Purkinje cell (primary cell): ENCODE measurements around the gene NTN5. TPM values are rescaled to one million over a fixed set of nuclear protein-coding genes. Genes with fewer than 3 reads are reported as not detected.

Source experiments
- polyA plus RNA-seq: library from polyadenylated mRNA; unstranded; fragments of >200 nt; fragmentation: Nextera tagmentation; gene quantifications from 2 replicates; pipeline ENCODE4 v1.2.1, GENCODE V29; 2014

NTN5 gene, protein sequence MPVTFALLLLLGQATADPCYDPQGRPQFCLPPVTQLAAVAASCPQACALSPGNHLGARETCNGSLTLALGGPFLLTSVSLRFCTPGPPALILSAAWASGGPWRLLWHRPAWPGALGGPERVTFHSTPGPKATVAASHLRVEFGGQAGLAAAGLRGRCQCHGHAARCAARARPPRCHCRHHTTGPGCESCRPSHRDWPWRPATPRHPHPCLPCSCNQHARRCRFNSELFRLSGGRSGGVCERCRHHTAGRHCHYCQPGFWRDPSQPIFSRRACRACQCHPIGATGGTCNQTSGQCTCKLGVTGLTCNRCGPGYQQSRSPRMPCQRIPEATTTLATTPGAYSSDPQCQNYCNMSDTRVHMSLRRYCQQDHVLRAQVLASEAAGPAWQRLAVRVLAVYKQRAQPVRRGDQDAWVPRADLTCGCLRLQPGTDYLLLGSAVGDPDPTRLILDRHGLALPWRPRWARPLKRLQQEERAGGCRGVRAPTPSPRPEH
- 0.16 TPM in 1 of 2 replicates, not detected in the other for polyA plus RNA-seq

DNA sequence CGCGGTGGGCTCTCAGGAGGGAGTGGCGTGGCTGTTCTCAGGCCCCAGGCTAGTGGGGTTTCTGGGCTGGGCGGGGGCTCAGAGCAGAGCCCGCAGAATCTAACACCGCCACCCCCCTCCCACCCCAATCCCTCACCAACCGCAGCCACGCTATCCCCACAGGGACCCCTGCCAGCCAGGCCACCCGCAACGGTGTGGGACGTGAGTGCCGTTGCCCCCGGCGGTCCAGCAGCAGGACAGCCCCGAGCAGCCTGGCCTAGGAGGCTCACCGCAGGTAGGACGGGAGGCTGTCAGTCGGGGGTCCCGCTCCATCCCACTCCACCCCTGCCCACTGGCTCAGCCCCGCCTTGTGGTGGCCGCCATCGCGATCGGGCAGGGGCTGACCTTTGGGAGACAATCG, at the start of gene NTN5:
Gene NTN5 (minus strand): TSS at position 24 of the 400 bp plus-strand sequence. CDS start 2,031 bp downstream, outside the sequence.

DNA sequence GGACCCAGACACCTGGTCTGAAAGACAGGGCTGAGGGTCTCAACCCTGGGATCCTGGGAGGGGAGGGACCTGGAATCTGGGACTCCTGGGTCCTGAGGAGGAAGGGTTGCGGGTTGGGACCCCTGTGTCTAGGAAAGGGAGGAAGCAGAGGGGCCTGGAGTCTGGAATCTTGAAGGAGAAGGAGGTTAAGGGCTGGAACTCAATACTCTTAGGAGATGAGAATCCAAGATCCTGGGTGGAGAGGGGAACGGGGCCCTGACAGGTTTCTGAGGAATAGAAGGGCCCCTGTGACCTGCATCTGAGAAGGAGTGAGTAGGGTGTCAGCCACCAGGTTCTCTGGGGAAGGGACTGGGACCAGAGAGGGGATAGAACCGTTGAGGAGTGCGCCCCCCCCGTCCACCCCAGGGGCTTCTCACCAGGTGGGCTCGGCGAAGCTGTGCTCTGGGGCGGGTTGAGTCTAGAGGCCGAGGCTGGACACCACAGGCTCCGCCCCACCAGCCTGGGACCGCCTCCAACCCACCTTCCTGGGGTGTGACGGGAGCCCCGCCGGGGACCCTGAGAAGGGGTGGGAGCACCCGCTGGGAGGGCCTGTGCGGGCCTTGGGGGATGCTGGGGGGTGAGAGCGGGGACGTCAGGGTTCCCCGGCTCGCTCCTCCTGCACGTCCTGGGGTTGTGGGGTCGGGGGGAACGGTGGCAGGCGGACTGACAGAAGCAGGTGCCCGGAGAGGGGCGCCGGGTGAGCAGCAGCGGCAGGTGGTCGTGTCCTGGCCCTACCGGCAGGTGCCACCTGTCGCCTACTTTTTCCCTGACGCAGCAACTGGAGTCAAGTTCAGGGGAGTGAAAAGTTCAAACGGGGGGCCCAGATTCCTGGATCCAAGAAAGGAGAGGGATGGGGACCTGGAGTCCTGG, 46.7 kb upstream of the NTN5 start, which contains the start of gene MAMSTR:
Gene MAMSTR (minus strand): TSS at position 463 of the 909 bp plus-strand sequence. CDS start 694 bp downstream, outside the sequence.

DNA sequence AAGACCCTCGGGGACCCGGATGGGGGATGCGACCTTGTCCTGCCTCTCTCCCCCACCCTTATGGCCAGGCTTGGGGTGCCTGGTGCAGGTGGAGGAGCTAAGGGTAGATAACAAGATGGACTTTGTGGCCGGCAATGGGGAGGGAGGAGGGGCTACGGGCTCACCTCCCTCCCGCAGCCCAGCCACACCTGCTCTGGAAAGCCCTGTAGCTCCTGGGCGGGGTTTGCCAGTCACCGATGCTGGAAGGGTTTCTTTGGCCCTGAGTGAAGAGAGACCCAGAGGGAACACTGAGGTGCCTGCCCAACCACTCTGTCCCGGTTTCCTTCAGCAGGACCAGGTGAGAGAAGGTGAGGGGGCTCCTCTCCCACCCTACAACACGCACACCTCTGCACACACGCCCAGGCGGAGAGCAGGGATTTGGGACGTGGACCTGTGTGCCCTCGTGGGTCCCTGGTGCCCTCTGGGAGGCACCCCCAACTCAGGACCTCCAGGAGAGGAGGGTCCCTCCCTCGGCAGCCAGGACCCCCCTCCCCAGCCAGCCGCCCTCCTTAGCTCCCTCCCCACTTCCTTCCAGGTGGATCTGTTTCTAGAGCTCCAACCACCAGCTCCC, 23.0 kb upstream of the NTN5 start, which contains the start of gene FUT2:
Gene FUT2 (plus strand): TSS at position 229 of the 610 bp plus-strand sequence. CDS start 6,986 bp downstream, outside the sequence.

DNA sequence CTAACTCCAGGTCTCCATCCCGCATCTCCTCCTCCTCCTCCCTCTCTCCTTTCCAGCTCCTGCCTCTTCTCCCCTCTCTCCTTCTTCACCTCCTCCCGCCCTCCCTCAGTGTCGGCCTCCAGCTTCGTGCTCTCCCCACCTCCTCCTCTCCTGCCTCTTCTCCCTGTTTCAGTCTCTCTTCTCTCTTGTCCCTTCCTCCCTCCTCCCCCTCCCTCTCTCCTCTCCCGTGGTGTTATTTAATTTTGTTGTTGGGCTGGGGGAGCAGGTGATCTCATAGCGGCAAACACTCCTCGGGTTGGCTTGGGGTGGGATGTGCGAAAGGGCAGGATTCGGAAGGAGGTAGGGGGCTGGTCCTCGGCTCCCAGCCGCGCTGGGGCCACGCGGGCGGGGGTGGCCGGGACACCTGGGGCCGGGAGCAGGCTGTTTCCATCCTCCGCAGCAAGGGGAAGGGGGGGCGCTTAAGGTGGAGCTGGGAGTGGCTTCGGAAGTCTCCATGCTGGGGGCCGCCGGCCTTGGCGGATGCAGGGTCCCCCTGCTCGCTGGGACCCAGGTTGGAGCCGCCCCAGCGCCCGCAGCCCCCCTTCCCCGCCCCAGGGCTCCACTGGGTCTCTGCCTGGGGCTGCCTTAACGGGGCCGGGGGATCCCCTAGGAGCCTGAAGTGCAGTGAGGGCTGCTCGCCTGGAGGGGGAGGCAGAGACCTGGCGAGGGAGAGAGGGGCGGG, 26.7 kb downstream of the NTN5 start, which contains the start of gene CA11:
Gene CA11 (minus strand): TSS at position 187 of the 721 bp plus-strand sequence. CDS start 555 bp downstream, outside the sequence.

DNA sequence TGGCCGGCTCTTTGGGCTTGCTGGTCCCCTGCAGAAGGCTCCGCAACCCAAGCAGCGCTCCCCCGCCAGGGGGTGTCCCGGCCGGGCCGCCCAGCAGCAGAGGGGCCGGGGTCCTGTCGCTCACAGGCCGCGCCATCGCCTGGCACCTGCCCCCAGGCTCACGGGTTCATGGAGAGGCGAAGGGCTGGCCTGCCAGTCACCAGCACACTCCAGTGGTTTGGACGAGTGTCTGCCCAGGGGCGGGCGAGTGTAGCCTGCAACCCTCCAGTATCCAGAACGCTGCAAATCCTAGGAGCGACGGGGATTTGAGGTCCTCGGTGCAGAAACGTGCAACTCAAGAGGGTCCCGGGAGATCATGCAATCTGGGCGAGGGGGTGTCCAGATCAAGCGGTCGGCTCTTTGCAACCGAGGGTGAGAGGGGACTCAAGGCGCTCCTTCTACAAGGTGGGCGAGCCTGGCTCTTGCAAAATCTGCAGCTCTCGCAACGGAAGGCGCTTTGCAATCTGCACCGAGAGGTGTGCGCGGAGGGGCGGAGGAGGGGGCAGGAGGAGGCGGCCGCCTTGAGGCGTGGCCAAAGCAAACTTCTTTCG, 35.9 kb downstream of the NTN5 start, which contains the start of gene DBP:
Gene DBP (minus strand): TSS at position 521 of the 590 bp plus-strand sequence. CDS start 385 bp downstream, at position 136.

DNA sequence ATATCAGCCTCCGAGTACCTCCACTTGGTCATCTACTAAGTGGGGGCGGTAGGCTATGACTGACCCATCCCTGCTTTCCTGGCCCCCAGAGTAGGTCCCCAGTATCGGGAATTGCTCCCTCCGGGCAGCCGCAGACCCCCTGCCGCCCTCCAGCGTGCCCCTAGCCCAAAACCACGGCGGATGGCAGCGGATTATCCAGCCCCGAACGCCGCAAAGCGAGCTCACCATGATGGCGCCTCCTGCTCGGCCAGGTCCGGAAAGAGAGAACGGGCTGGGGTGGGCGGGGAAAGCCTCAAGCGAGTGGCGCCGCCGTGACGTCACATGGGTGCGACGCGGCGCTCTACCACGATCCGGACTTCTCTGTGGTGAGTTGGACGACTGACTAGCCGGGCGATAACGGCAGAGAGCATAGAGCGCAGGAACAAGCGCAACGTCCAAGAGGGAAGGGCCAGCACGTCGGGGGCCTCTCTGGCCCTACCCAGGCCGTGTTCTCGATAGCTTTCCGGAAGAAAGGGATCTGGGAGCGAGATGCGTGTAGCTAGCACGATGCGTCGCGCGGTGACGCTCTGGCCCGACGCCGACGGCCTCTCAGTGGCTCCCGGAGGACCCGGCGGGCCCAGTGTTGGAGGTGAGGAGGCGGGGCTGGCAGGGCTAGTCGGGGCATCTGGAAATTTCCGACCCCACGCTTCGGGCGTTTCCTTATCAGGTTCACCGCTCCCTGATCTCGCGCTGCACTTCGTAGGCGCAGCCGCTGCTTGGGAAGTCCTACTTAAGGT, 53.7 kb downstream of the NTN5 start, which contains the start of the genes RPL18 and SPHK2:
Gene RPL18 (minus strand): TSS at position 263 of the 776 bp plus-strand sequence. CDS start 35 bp downstream, at position 228.
Gene SPHK2 (plus strand): TSS at position 591 of the 776 bp plus-strand sequence. CDS start 1,009 bp downstream, outside the sequence.

DNA sequence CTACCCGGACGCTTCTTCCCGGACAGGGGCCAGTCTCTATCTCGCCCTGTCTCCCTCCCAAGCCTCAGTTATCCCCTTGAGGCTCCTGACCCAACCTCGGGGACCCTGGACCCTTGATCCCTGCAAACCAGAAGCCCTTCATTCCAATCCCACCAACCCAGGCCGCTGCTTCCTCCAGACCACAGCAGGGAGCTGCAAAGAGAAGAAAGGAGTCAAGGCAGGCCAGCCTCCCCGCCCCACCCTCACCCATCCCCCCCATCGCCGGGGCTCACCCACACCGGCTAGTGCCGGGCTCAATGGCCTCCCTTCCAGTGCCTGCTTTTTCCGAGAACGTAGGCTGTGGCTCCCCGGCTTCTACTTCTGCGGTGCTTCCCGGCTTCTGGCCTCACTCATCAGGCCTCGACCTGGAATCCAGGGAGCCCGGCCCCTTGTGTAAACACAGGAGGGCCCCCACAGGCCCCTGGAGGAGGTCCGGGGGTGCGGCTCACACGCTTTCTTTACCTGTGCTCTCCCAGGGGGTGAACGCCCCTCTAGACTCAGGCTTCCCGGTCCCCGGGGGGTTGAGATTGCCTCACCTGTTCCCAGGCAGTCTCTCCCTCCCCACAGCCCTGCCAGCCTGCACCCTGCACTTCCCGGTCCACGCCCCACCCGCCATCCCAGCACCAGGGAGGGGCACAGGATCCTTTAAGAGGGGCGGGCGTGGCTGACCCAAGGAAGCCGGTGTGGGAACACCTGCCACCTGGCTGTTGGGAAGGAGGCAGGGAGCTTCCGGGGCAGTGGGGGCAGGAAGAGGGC, 58.2 kb downstream of the NTN5 start, which contains the start of gene FAM83E:
Gene FAM83E (minus strand): TSS at position 641 of the 795 bp plus-strand sequence. CDS start 1,704 bp downstream, outside the sequence.

Other genes with a start within 250 kb of the NTN5 start
- gene GRWD1, start 227.0 kb downstream of the NTN5 start, polyA plus RNA-seq: 1.0 and 2.4 TPM in 2 replicates
- gene KCNJ14, start 217.4 kb downstream of the NTN5 start, polyA plus RNA-seq: 0.43 TPM in 1 of 2 replicates, not detected in the other
- gene CYTH2, start 203.6 kb downstream of the NTN5 start, polyA plus RNA-seq: 10.5 and 12.6 TPM in 2 replicates
- 1.1 and 1.5 TPM in 2 replicates for gene LMTK3, start 161.2 kb downstream of the NTN5 start, polyA plus RNA-seq
- gene SULT2B1, start 120.8 kb downstream of the NTN5 start, polyA plus RNA-seq: 0.24 and 1.6 TPM in 2 replicates
- not detected in 2 replicates for gene SPACA4, start 66.3 kb downstream of the NTN5 start, polyA plus RNA-seq
- gene FAM83E, start 57.9 kb downstream of the NTN5 start, polyA plus RNA-seq: not detected in 2 replicates
- gene RPL18, start 53.8 kb downstream of the NTN5 start, polyA plus RNA-seq: 216 and 328 TPM in 2 replicates
- 0.34 and 0.75 TPM in 2 replicates for gene SPHK2, start 53.5 kb downstream of the NTN5 start, polyA plus RNA-seq
- gene DBP, start 35.6 kb downstream of the NTN5 start, polyA plus RNA-seq: 13.1 and 42.9 TPM in 2 replicates
- 38.0 and 43.7 TPM in 2 replicates for gene CA11, start 26.8 kb downstream of the NTN5 start, polyA plus RNA-seq
- gene FUT2, start 23.0 kb upstream of the NTN5 start, polyA plus RNA-seq: 0.13 and 0.17 TPM in 2 replicates
- gene MAMSTR, start 46.7 kb upstream of the NTN5 start, polyA plus RNA-seq: 1.0 and 1.9 TPM in 2 replicates
- gene RASIP1, start 67.6 kb upstream of the NTN5 start, polyA plus RNA-seq: 0.25 and 1.0 TPM in 2 replicates
- 1.9 TPM in 1 of 2 replicates, not detected in the other for gene IZUMO1, start 73.9 kb upstream of the NTN5 start, polyA plus RNA-seq
- 0.06 TPM in 1 of 2 replicates, not detected in the other for gene FUT1, start 79.6 kb upstream of the NTN5 start, polyA plus RNA-seq
- gene FGF21, start 82.5 kb upstream of the NTN5 start, polyA plus RNA-seq: not detected in 2 replicates
- 5.8 and 6.6 TPM in 2 replicates for gene BCAT2, start 138.0 kb upstream of the NTN5 start, polyA plus RNA-seq
- 12.4 and 12.5 TPM in 2 replicates for gene HSD17B14, start 163.5 kb upstream of the NTN5 start, polyA plus RNA-seq
- gene PLEKHA4, start 195.6 kb upstream of the NTN5 start, polyA plus RNA-seq: not detected in 2 replicates
- 1.7 TPM in 1 of 2 replicates, not detected in the other for gene PPP1R15A, start 199.4 kb upstream of the NTN5 start, polyA plus RNA-seq
- not detected in 2 replicates for gene TULP2, start 225.7 kb upstream of the NTN5 start, polyA plus RNA-seq
- gene NUCB1, start 227.3 kb upstream of the NTN5 start, polyA plus RNA-seq: 28.0 and 39.6 TPM in 2 replicates